Liver (tissue), 9 donors: Measurements from ENCODE around the gene CACNA1C. TPM values are rescaled to one million over a fixed set of nuclear protein-coding genes. Genes with fewer than 3 reads are reported as not detected.

ENCODE experiments used
- DNase-seq: peaks from one replicate; pipeline ENCODE4 v3.0.0-alpha.2; 2017; ENCODE audit warnings: low spot score
- H3K27ac ChIP-seq, 2 donors: one replicate each; pipeline ENCODE4 v1.7.0; 2013; ENCODE audit warnings: inconsistent platforms in 2 of 2, low read length in 2 of 2, control low read depth in 1 of 2, low read depth in 1 of 2, mild to moderate bottlenecking in 1 of 2
- H3K27me3 ChIP-seq, 4 donors: one replicate each; pipeline versions ENCODE4 v1.6.1 to v1.7.0; 2013; ENCODE audit warnings: low read length in 3 of 4, inconsistent platforms in 1 of 4, mild to moderate bottlenecking in 1 of 4, moderate library complexity in 1 of 4; ENCODE audit not compliant: control insufficient read depth in 4 of 4, insufficient read depth in 4 of 4
- H3K36me3 ChIP-seq, 4 donors: one replicate each; pipeline versions ENCODE4 v1.6.1 to v1.7.0; 2013; ENCODE audit warnings: low read length in 3 of 4, mild to moderate bottlenecking in 3 of 4, low read depth in 1 of 4, moderate library complexity in 1 of 4; ENCODE audit not compliant: control insufficient read depth in 4 of 4, insufficient read depth in 3 of 4
- H3K4me1 ChIP-seq, 4 donors: one replicate each; pipeline versions ENCODE4 v1.6.1 to v1.7.0; 2013; ENCODE audit warnings: low read length in 3 of 4, mild to moderate bottlenecking in 3 of 4, moderate library complexity in 1 of 4; ENCODE audit not compliant: control insufficient read depth in 4 of 4, insufficient read depth in 4 of 4
- H3K4me3 ChIP-seq, 3 donors: one replicate each; pipeline versions ENCODE4 v1.6.1 to v1.7.0; 2013; ENCODE audit warnings: low read length in 3 of 3, control low read depth in 1 of 3, low read depth in 1 of 3, mild to moderate bottlenecking in 1 of 3
- H3K9ac ChIP-seq, 2 donors: one replicate each; pipeline ENCODE4 v1.7.0; 2013; ENCODE audit warnings: low read length in 2 of 2, mild to moderate bottlenecking in 2 of 2, moderate library complexity in 2 of 2, control low read depth in 1 of 2, low read depth in 1 of 2
- H3K9me3 ChIP-seq, 4 donors: one replicate each; pipeline versions ENCODE4 v1.6.1 to v1.7.0; 2013; ENCODE audit warnings: low read length in 3 of 4; ENCODE audit not compliant: control insufficient read depth in 4 of 4
- EGR1 ChIP-seq, 2 donors: IDR thresholded peaks; 2 replicates each; pipeline ENCODE4 v1.6.1; 2016 to 2018; ENCODE audit warnings: antibody characterized with exemption in 2 of 2, low read depth in 2 of 2
- FOXA1 ChIP-seq: IDR thresholded peaks from 2 replicates; pipeline ENCODE4 v1.6.1; 2016; ENCODE audit warnings: antibody characterized with exemption
- FOXA2 ChIP-seq: IDR thresholded peaks from 2 replicates; pipeline ENCODE4 v1.6.1; 2016; ENCODE audit warnings: antibody characterized with exemption
- GABPA ChIP-seq, 2 donors: IDR thresholded peaks in 1 of 2; conservative IDR thresholded peaks in 1 of 2; 2 replicates each; pipeline ENCODE4 v1.6.1; 2016; ENCODE audit warnings: antibody characterized with exemption in 2 of 2, mild to moderate bottlenecking in 1 of 2, moderate library complexity in 1 of 2
- HNF4A ChIP-seq, 2 donors: conservative IDR thresholded peaks; 2 replicates each; pipeline ENCODE4 v1.6.1; 2016; ENCODE audit warnings: antibody characterized with exemption in 2 of 2, mild to moderate bottlenecking in 2 of 2
- HNF4G ChIP-seq: IDR thresholded peaks from 2 replicates; pipeline ENCODE4 v1.6.1; 2016; ENCODE audit warnings: antibody characterized with exemption
- JUND ChIP-seq, 2 donors: IDR thresholded peaks; 2 replicates each; pipeline ENCODE4 v1.6.1; 2016; ENCODE audit warnings: antibody characterized with exemption in 2 of 2
- NR2F2 ChIP-seq: IDR thresholded peaks from 2 replicates; pipeline ENCODE4 v1.6.1; 2016; ENCODE audit warnings: antibody characterized with exemption
- RAD21 ChIP-seq, 2 donors: IDR thresholded peaks; 2 replicates each; pipeline ENCODE4 v1.6.1; 2016; ENCODE audit warnings: antibody characterized with exemption in 2 of 2, mild to moderate bottlenecking in 2 of 2
- SP1 ChIP-seq: IDR thresholded peaks from 2 replicates; pipeline ENCODE4 v1.6.1; 2018; ENCODE audit warnings: antibody characterized with exemption, mild to moderate bottlenecking
- TAF1 ChIP-seq: conservative IDR thresholded peaks from 2 replicates; pipeline ENCODE4 v1.6.1; 2016; ENCODE audit warnings: antibody characterized with exemption, mild to moderate bottlenecking
- WGBS: extraction: QIAGEN DNeasy Blood & Tissue Kit; methylation state at CpG from one replicate; pipeline ENCODE4 v1.1.7; 2013; 5-methylcytosine and 5-hydroxymethylcytosine counted together
- polyA plus RNA-seq, 2 donors: library from polyadenylated mRNA; stranded (reverse) in 1 of 2; unstranded in 1 of 2; fragments of 200-250 nt in 1 of 2; fragments of >200 nt in 1 of 2; fragmentation: Nextera tagmentation in 1 of 2; extraction: Ambion mirVana in 1 of 2; gene quantifications; one replicate each; pipeline versions ENCODE4 v1.2.1 to v1.2.3, GENCODE V29; 2013 to 2015
- total RNA-seq, 2 donors: library from RNA; depleted of rRNA; stranded (reverse); fragments of >200 nt; gene quantifications; one replicate each; pipeline ENCODE4 v1.2.3, GENCODE V29; 2014
- TF ChIP-seq, protein P1 (sequence below): IDR thresholded peaks from 2 replicates; pipeline ENCODE4 v1.6.1; 2016; ENCODE audit warnings: antibody characterized with exemption
- TF ChIP-seq, protein P2 (sequence below): IDR thresholded peaks from 2 replicates; pipeline ENCODE4 v1.6.1; 2016; ENCODE audit warnings: antibody characterized with exemption
- TF ChIP-seq, protein P3 (sequence below): fragments of 150-350 bp; IDR thresholded peaks from 2 replicates; pipeline ENCODE4 v1.5.1; 2017; ENCODE audit warnings: improper control_type of control experiment, low read depth, low read length; ENCODE audit not compliant: missing input control
- TF ChIP-seq, protein P4 (sequence below): IDR thresholded peaks from 2 replicates; pipeline ENCODE4 v1.6.1; 2016; ENCODE audit warnings: antibody characterized with exemption, mild to moderate bottlenecking
- donor health status: healthy.
- donor health status: healthy.
- donor health status: healthy.
- donor health status: healthy.
- donor health status: healthy.

Gene CACNA1C
- total and polyA plus RNA-seq, 4 donors = 0.23 to 1.9 (median 0.41) TPM

DNA sequence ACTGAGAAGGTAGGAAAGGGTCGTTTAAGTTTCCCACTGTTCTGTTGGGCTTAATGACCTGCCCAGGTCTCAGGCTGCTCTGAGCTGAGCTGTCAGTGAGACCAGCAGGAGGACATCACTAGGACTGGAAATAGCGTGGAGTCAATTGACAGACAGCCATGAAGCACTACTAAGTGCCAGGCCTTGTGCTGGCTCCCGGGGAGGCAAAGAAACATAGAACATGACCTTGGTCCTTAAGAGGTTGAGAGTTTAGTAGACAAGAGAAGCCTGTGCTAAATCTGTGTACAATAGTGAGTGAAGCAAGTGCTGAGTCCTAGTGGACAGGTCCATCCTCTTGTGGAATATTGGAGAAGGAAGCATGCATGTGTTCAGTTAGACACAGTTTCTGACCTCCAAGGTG is 239.2 kb downstream of the CACNA1C start:
- TF ChIP-seq EGR1 (IDR thresholded peaks at IDR 0.05; ENCODE audit: low read depth in 2 of 2) (no peak), FOXA2 (no peak), GABPA (IDR thresholded peaks at IDR 0.05 in 1 of 2, conservative IDR thresholded peaks at IDR 0.05 in 1 of 2) (no peak), TAF1 (no peak), RAD21 (IDR thresholded peaks at IDR 0.05) (no peak), HNF4G (no peak), FOXA1 (no peak), JUND (IDR thresholded peaks at IDR 0.05) (no peak), HNF4A (conservative IDR thresholded peaks at IDR 0.05) (no peak), SP1 (no peak), NR2F2 (no peak)
- TF ChIP-seq, protein P1, sequence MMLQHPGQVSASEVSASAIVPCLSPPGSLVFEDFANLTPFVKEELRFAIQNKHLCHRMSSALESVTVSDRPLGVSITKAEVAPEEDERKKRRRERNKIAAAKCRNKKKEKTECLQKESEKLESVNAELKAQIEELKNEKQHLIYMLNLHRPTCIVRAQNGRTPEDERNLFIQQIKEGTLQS = no peak
- TF ChIP-seq, protein P2, sequence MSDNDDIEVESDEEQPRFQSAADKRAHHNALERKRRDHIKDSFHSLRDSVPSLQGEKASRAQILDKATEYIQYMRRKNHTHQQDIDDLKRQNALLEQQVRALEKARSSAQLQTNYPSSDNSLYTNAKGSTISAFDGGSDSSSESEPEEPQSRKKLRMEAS = no peak
- TF ChIP-seq, protein P3, sequence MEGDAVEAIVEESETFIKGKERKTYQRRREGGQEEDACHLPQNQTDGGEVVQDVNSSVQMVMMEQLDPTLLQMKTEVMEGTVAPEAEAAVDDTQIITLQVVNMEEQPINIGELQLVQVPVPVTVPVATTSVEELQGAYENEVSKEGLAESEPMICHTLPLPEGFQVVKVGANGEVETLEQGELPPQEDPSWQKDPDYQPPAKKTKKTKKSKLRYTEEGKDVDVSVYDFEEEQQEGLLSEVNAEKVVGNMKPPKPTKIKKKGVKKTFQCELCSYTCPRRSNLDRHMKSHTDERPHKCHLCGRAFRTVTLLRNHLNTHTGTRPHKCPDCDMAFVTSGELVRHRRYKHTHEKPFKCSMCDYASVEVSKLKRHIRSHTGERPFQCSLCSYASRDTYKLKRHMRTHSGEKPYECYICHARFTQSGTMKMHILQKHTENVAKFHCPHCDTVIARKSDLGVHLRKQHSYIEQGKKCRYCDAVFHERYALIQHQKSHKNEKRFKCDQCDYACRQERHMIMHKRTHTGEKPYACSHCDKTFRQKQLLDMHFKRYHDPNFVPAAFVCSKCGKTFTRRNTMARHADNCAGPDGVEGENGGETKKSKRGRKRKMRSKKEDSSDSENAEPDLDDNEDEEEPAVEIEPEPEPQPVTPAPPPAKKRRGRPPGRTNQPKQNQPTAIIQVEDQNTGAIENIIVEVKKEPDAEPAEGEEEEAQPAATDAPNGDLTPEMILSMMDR = no peak
- TF ChIP-seq, protein P4, sequence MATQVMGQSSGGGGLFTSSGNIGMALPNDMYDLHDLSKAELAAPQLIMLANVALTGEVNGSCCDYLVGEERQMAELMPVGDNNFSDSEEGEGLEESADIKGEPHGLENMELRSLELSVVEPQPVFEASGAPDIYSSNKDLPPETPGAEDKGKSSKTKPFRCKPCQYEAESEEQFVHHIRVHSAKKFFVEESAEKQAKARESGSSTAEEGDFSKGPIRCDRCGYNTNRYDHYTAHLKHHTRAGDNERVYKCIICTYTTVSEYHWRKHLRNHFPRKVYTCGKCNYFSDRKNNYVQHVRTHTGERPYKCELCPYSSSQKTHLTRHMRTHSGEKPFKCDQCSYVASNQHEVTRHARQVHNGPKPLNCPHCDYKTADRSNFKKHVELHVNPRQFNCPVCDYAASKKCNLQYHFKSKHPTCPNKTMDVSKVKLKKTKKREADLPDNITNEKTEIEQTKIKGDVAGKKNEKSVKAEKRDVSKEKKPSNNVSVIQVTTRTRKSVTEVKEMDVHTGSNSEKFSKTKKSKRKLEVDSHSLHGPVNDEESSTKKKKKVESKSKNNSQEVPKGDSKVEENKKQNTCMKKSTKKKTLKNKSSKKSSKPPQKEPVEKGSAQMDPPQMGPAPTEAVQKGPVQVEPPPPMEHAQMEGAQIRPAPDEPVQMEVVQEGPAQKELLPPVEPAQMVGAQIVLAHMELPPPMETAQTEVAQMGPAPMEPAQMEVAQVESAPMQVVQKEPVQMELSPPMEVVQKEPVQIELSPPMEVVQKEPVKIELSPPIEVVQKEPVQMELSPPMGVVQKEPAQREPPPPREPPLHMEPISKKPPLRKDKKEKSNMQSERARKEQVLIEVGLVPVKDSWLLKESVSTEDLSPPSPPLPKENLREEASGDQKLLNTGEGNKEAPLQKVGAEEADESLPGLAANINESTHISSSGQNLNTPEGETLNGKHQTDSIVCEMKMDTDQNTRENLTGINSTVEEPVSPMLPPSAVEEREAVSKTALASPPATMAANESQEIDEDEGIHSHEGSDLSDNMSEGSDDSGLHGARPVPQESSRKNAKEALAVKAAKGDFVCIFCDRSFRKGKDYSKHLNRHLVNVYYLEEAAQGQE = no peak
- no peak overlapping the region for H3K4me3 ChIP-seq
- 78% methylated on average over 3 of the region's 3 CpGs for WGBS
- no peak overlapping the region for H3K9ac ChIP-seq
- H3K27ac ChIP-seq = no peak overlapping the region
- no peak for DNase-seq
- no peaks in the 10 kb centered on the region for H3K9me3 ChIP-seq
- H3K36me3 ChIP-seq = no peaks in the 10 kb centered on the region
- no peaks in the 10 kb centered on the region for H3K27me3 ChIP-seq
- no peaks in the 10 kb centered on the region for H3K4me1 ChIP-seq

DNA sequence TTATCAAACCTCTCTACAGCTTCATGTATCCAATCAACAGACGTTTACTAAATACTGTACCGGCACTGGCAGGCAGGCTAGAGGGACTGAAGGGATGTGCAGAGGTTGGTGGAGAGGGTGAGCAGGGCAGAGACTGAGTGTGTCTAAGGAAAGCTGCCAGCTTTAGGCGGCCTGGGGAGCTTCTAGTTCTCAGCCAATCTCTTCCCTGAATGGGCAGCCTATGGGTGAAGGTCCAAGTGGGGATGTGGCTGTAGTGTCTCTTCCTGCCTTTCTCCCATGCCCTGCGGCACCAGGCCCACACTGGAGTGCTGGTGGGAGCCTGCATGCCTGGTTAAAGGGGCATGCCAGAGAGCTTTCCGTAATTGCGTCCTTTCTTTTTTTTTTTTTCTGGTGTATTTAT is 239.8 kb downstream of the CACNA1C start:
- H3K4me3 ChIP-seq = no peak overlapping the region
- H3K27me3 ChIP-seq = no peaks in the 10 kb centered on the region
- no peaks in the 10 kb centered on the region for H3K36me3 ChIP-seq
- WGBS = 81% methylated on average over 6 of the region's 6 CpGs
- no peak for DNase-seq
- H3K27ac ChIP-seq = no peak overlapping the region
- H3K9me3 ChIP-seq = no peaks in the 10 kb centered on the region
- H3K4me1 ChIP-seq = no peaks in the 10 kb centered on the region
- no peak overlapping the region for H3K9ac ChIP-seq
- TF ChIP-seq EGR1 (IDR thresholded peaks at IDR 0.05; ENCODE audit: low read depth in 2 of 2) (no peak), SP1 (no peak), RAD21 (IDR thresholded peaks at IDR 0.05) (no peak), HNF4A (conservative IDR thresholded peaks at IDR 0.05) (no peak), NR2F2 (no peak), TAF1 (no peak), FOXA2 (no peak)
- TF ChIP-seq, protein P3 = no peak
- TF ChIP-seq, protein P2 = no peak
